ENCODE results near the gene AZU1. TPM values are rescaled to one million over a fixed set of nuclear protein-coding genes. Genes with fewer than 3 reads are reported as not detected.
"Not testable (repeated sequence)": the region's sequence is repeated elsewhere in the genome, so short reads cannot be mapped to it uniquely, and the experiment has no call there.

AZU1 gene
- total RNA-seq, 2 donors from 2014 or later, result 1.1 TPM; not detected in 1

DNA sequence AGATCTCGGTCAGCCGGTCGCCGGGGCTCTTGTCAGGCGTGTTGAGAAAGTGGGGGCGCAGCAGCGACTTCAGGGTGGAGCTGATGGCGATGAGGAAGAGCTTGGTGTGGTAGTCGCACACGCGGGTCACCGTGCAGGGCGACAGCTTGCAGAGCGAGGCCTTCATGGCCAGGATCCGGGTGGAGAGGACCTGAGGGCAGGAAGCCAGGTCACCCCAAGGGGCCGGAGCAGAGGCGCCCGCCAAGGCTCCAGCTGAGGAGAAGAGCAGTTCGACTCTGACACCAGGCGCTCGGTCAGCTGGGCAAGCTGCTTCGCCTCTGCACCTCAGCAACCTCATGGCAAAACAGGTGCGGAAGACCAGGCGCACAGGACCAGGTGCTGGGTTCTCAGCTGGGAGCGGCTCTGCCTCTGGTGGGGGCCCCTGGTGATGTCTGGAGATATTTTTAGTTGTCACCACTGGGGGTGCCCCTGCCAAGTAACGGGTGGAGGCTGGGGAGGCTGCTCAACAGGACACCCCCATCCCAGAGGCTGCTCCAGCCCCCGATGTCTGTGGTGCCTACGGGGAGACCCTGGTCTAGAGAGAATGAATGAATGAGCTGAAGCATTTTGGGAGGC is 47.7 kb downstream of the AZU1 start:
- DNase-seq (ENCODE audit: low spot score) (no peak), ATAC-seq (ENCODE audit: insufficient number of reproducible peaks, low FRiP score, low read depth) (no peak)
- H3K4me1 ChIP-seq (ENCODE audit: control insufficient read depth in 1 of 2, low read depth in 2 of 2), result no peaks in the 10 kb centered on the region
- no peaks in the 10 kb centered on the region for H3K27me3 ChIP-seq (replicated peaks; ENCODE audit: insufficient read depth)
- H3K27ac ChIP-seq, result no peak overlapping the region
- no peaks in the 10 kb centered on the region for H3K9me3 ChIP-seq
- peaks cover 37% of the 10 kb centered on the region for H3K36me3 ChIP-seq
- TF ChIP-seq, protein P1, sequence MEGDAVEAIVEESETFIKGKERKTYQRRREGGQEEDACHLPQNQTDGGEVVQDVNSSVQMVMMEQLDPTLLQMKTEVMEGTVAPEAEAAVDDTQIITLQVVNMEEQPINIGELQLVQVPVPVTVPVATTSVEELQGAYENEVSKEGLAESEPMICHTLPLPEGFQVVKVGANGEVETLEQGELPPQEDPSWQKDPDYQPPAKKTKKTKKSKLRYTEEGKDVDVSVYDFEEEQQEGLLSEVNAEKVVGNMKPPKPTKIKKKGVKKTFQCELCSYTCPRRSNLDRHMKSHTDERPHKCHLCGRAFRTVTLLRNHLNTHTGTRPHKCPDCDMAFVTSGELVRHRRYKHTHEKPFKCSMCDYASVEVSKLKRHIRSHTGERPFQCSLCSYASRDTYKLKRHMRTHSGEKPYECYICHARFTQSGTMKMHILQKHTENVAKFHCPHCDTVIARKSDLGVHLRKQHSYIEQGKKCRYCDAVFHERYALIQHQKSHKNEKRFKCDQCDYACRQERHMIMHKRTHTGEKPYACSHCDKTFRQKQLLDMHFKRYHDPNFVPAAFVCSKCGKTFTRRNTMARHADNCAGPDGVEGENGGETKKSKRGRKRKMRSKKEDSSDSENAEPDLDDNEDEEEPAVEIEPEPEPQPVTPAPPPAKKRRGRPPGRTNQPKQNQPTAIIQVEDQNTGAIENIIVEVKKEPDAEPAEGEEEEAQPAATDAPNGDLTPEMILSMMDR (IDR thresholded peaks at IDR 0.05), result no peak
- no peak overlapping the region for H3K4me3 ChIP-seq

DNA sequence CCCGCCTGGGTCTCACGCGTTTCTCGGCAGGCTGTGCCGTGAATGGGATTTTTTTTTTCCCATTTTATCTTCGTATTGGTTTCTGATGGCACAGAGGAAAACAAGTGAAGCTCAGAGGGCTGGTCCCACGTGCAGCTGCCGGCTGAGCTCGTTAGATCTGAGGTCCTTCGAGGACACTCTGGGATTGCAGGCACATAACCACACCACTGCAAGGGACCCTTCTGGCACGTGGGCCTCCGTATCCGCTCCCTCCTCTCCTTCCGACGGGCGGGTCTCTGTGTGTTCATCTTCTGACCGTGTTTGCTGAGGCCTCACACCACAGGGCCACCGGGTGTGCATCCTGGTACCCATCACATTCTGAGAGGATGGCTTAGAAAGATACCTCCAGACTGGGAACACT is 48.5 kb downstream of the AZU1 start:
- H3K4me1 ChIP-seq (ENCODE audit: control insufficient read depth in 1 of 2, low read depth in 2 of 2), result no peaks in the 10 kb centered on the region
- TF ChIP-seq, protein P1 (IDR thresholded peaks at IDR 0.05), result no peak
- ATAC-seq (ENCODE audit: insufficient number of reproducible peaks, low FRiP score, low read depth) (no peak), DNase-seq (ENCODE audit: low spot score) (no peak)
- H3K36me3 ChIP-seq, result peaks cover 41% of the 10 kb centered on the region
- H3K9me3 ChIP-seq, result no peaks in the 10 kb centered on the region
- no peak overlapping the region for H3K4me3 ChIP-seq
- no peak overlapping the region for H3K27ac ChIP-seq
- H3K27me3 ChIP-seq (replicated peaks; ENCODE audit: insufficient read depth), result no peaks in the 10 kb centered on the region

DNA sequence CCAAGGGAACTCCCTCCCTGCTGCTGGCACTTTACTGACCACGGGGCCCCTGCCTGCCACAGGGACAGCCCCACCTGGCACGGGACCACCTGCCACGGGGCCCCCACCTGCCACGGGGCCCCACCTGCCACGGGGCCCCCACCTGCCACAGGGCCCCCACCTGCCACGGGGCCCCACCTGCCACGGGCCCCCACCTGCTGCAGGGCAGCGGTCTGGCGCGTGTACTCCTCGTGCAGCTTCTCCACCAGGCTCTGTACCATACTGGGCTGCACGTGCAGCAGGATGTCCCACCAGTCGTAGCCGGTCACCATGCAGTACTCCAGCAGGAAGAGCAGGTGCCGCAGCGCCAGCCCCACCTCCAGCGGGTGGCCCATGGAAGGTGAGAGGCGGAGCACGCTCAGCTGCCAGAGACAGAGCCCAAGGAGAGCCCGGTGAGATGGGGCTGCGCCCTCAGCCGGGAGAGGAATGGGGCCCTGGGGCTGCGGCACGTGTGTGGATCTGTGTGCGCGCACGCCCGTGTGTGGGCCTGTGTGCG is 49.2 kb downstream of the AZU1 start:
- Histone ChIP-seq H3K36me3 (peaks cover 49% of the 10 kb centered on the region), H3K27me3 (replicated peaks; ENCODE audit: insufficient read depth) (no peaks in the 10 kb centered on the region), H3K9me3 (no peaks in the 10 kb centered on the region), H3K4me1 (ENCODE audit: control insufficient read depth in 1 of 2, low read depth in 2 of 2) (no peaks in the 10 kb centered on the region), H3K27ac (no peak overlapping the region), H3K4me3 (no peak overlapping the region)
- ATAC-seq (ENCODE audit: insufficient number of reproducible peaks, low FRiP score, low read depth), result no peak
- DNase-seq (ENCODE audit: low spot score), result no peak
- TF ChIP-seq, protein P1 (IDR thresholded peaks at IDR 0.05), result no peak

DNA sequence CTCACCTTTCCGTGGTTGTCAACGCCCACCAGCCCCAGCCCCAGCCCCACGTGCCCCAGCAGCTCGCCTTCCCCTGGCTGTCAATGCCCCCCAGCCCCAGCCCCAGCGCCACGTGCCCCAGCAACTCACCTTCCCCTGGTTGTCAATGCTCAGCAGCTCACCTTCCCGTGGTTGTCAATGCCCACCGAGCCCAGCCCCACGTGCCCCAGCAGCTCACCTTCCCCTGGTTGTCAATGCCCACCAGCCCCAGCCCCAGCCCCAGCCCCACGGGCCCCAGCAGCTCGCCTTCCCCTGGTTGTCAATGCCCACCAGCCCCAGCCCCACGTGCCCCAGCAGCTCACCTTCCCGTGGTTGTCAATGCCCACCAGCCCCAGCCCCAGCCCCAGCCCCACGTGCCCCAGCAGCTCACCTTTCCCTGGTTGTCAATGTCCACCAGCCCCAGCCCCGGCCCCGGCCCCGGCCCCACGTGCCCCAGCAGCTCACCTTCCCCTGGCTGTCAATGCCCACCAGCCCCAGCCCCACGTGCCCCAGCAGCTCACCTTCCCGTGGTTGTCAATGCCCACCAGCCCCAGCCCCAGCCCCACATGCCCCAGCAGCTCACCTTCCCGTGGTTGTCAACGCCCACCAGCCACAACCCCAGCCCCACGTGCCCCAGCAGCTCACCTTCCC is 50.5 kb downstream of the AZU1 start:
- peaks cover 61% of the 10 kb centered on the region for H3K36me3 ChIP-seq
- H3K4me3 ChIP-seq; DNase-seq (ENCODE audit: low spot score); H3K27ac ChIP-seq; H3K4me1 ChIP-seq (ENCODE audit: control insufficient read depth in 1 of 2, low read depth in 2 of 2); H3K9me3 ChIP-seq; H3K27me3 ChIP-seq (replicated peaks; ENCODE audit: insufficient read depth); ATAC-seq (ENCODE audit: insufficient number of reproducible peaks, low FRiP score, low read depth): not testable (repeated sequence)

DNA sequence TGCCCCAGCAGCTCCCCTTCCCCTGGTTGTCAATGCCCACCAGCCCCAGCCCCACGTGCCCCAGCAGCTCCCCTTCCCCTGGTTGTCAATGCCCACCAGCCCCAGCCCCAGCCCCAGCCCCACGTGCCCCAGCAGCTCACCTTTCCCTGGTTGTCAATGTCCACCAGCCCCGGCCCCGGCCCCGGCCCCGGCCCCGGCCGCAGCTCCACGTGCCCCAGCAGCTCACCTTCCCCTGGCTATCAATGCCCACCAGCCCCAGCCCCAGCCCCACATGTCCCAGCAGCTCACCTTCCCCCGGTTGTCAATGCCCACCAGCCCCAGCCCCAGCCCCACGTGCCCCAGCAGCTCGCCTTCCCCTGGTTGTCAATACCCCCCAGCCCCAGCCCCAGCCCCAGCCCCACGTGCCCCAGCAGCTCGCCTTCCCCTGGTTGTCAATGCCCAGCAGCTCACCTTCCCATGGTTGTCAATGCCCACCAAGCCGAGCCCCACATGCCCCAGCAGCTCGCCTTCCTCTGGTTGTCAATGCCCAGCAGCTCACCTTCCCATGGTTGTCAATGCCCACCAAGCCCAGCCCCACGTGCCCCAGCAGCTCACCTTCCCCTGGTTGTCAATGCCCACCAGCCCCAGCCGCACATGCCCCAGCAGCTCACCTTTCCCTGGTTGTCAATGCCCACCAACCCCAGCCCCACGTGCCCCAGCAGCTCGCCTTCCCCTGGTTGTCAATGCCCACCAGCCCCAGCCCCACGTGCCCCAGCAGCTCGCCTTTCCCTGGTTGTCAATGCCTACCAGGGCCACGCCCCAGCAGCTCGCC is 51.3 kb downstream of the AZU1 start:
- H3K4me1 ChIP-seq (ENCODE audit: control insufficient read depth in 1 of 2, low read depth in 2 of 2); ATAC-seq (ENCODE audit: insufficient number of reproducible peaks, low FRiP score, low read depth); H3K27me3 ChIP-seq (replicated peaks; ENCODE audit: insufficient read depth); H3K27ac ChIP-seq; DNase-seq (ENCODE audit: low spot score); H3K4me3 ChIP-seq; H3K9me3 ChIP-seq: not testable (repeated sequence)
- peaks cover 64% of the 10 kb centered on the region for H3K36me3 ChIP-seq
